ENCODE results near the gene RS1.

DNA sequence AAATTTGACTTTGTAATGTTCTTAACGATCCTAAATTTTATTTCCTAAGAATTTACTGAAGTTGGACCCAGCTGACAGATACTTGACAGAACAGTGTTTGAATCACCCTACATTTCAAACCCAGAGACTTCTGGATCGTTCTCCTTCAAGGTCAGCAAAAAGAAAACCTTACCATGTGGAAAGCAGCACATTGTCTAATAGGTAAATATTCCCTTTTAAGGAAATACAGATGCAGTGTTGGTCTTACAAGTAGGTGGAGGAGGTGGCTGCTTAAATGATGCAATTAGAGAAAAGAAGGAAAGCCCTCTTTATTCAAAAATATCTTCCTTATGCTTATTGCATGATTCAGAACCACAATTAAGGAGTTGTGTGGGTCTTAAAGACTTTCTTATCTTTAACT, 73.5 kb downstream of the RS1 start:
- TF ChIP-seq, protein P1, sequence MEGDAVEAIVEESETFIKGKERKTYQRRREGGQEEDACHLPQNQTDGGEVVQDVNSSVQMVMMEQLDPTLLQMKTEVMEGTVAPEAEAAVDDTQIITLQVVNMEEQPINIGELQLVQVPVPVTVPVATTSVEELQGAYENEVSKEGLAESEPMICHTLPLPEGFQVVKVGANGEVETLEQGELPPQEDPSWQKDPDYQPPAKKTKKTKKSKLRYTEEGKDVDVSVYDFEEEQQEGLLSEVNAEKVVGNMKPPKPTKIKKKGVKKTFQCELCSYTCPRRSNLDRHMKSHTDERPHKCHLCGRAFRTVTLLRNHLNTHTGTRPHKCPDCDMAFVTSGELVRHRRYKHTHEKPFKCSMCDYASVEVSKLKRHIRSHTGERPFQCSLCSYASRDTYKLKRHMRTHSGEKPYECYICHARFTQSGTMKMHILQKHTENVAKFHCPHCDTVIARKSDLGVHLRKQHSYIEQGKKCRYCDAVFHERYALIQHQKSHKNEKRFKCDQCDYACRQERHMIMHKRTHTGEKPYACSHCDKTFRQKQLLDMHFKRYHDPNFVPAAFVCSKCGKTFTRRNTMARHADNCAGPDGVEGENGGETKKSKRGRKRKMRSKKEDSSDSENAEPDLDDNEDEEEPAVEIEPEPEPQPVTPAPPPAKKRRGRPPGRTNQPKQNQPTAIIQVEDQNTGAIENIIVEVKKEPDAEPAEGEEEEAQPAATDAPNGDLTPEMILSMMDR (conservative IDR thresholded peaks at IDR 0.05), result no peak
- no peak for TF ChIP-seq ZFX (IDR thresholded peaks at IDR 0.05)

Data from C4-2B (cell line).